Measurements from ENCODE around the gene CARHSP1.

GRCh38 chr16:8863594-8864424 lies 5.0 kb downstream of the CARHSP1 start:
- TF ChIP-seq GABPA (IDR thresholded peaks at IDR 0.05; ENCODE audit: low read depth): no peak
- no peak for TF ChIP-seq POLR2AphosphoS5 (IDR thresholded peaks at IDR 0.05; ENCODE audit: low read depth)
- TF ChIP-seq CTCF (IDR thresholded peaks at IDR 0.05; ENCODE audit: insufficient read depth, low read length): no peak

Data from HL-60 (cell line).